Osteoblast (primary cell): ENCODE data around the gene ILF2. TPM values are rescaled to one million over a fixed set of nuclear protein-coding genes. Genes with fewer than 3 reads are reported as not detected.

Source experiments
- DNase-seq: peaks from one replicate; pipeline ENCODE4 v3.0.0; 2011; ENCODE audit warnings: low spot score, mixed read lengths; ENCODE audit not compliant: insufficient read length; ENCODE audit errors: missing footprints
- H2AFZ ChIP-seq: 2 replicates; pipeline ENCODE4 v1.6.0; 2011; ENCODE audit warnings: mild to moderate bottlenecking, low read length
- H3K27ac ChIP-seq: 2 replicates; pipeline ENCODE4 v1.5.1; 2011; ENCODE audit warnings: mild to moderate bottlenecking, low read depth, low read length, moderate library complexity
- H3K27me3 ChIP-seq: 2 replicates; pipeline ENCODE4 v1.6.0; 2012; ENCODE audit warnings: mild to moderate bottlenecking, control low read depth, inconsistent platforms, low read length, moderate library complexity; ENCODE audit not compliant: insufficient read depth
- H3K36me3 ChIP-seq: 2 replicates; pipeline ENCODE4 v1.5.1; 2011; ENCODE audit warnings: mild to moderate bottlenecking, low read length, control low read depth, moderate library complexity; ENCODE audit not compliant: insufficient read depth
- H3K4me1 ChIP-seq: 2 replicates; pipeline ENCODE4 v1.5.1; 2011; ENCODE audit warnings: mild to moderate bottlenecking, low read length, control low read depth, moderate library complexity; ENCODE audit not compliant: insufficient read depth
- H3K4me2 ChIP-seq: 2 replicates; pipeline ENCODE4 v1.6.0; 2011; ENCODE audit warnings: mild to moderate bottlenecking, low read length; ENCODE audit not compliant: insufficient read depth
- H3K4me3 ChIP-seq: fragments of 200-600 bp; sonication (generic); 3 replicates; pipeline ENCODE4 v1.5.1; 2012; ENCODE audit warnings: mild to moderate bottlenecking, low read length, inconsistent platforms; ENCODE audit not compliant: insufficient read depth
- H3K79me2 ChIP-seq: 2 replicates; pipeline ENCODE4 v1.6.0; 2012; ENCODE audit warnings: mild to moderate bottlenecking, low read length, control low read depth, inconsistent platforms; ENCODE audit not compliant: insufficient read depth
- H3K9me3 ChIP-seq: 2 replicates; pipeline ENCODE4 v1.5.1; 2011; ENCODE audit warnings: low read depth, low read length, control low read depth
- H4K20me1 ChIP-seq: 2 replicates; pipeline ENCODE4 v1.6.0; 2012; ENCODE audit warnings: mild to moderate bottlenecking, low read length, control low read depth; ENCODE audit not compliant: insufficient read depth
- CTCF ChIP-seq: IDR thresholded peaks from 2 replicates; pipeline ENCODE4 v1.5.1; 2011; ENCODE audit warnings: mild to moderate bottlenecking, low read depth, low read length, moderate library complexity; ENCODE audit errors: extremely low read depth
- small RNA-seq: library from RNA; depleted of rRNA; stranded (forward); fragments of <200 nt; gene quantifications from one replicate; pipeline ENCODE3, GENCODE V24; 2012
- total RNA-seq: library from RNA; depleted of rRNA; stranded (reverse); fragments of >200 nt; gene quantifications from 2 replicates; pipeline ENCODE4 v1.2.3, GENCODE V29; 2012

The ILF2 gene
- total RNA-seq, 1 donor, result 130 TPM

DNA sequence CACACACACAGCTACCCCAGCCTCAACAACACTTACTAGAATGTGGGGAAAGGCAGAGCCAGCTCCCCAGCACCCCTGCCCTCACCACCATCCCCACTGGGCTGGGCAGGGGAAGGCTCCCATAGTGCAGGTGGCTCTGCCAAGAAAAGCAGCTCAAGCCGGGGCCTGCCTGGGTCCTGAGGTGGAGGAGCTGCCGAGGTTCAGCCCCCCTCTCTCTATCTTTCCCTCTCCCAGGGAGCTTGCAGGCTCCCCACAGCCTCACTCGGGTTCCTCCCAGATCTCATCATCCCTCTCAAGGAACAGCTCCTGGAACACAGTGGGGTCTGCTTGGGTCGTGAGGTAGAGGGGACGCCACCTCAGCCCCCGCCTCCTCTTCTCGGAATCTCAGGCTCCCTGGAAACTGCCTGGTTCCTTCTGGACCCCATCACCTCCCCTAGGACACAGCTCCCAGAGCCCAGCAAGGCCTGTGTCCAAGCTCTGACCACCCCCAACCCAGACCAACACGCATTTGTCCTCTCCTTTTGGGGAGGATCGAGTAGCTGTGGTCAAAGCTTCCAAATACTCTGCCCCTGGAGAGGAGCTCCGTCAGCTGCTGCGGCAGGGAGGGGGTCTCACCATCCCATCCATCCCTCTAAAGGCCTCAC is 58.6 kb downstream of the ILF2 start:
- Histone ChIP-seq H3K27me3 (no peaks in the 10 kb centered on the region), H3K79me2 (peaks cover 60% of the 10 kb centered on the region), H4K20me1 (peaks cover 20% of the 10 kb centered on the region), H3K4me2 (peak overlapping the region; percentile 91), H3K27ac (peak overlapping the region; percentile 78), H3K4me3 (peak overlapping the region; percentile 88), H3K36me3 (peaks cover 7% of the 10 kb centered on the region), H3K4me1 (peaks cover 46% of the 10 kb centered on the region), H2AFZ (peak overlapping the region; percentile 43), H3K9me3 (no peaks in the 10 kb centered on the region)
- TF ChIP-seq CTCF, result no peak
- no peak for DNase-seq

Small RNA genes within 50 kb of the gene (small RNA-seq; reads per million reads assigned to genes)
- gene MIR8083, result not detected
- gene RN7SL372P, result not detected

Other genes starting within 250 kb of the ILF2 start
- gene S100A7, start 210.3 kb downstream of the ILF2 start, total RNA-seq, result not detected in 2 replicates
- gene S100A6, start 135.0 kb downstream of the ILF2 start, total RNA-seq, result 1,187 and 1,317 TPM in 2 replicates
- not detected in 2 replicates for gene S100A5, start 130.1 kb downstream of the ILF2 start, total RNA-seq
- 21.5 and 63.0 TPM in 2 replicates for gene S100A4, start 125.2 kb downstream of the ILF2 start, total RNA-seq
- gene S100A3, start 121.7 kb downstream of the ILF2 start, total RNA-seq, result 4.4 and 7.6 TPM in 2 replicates
- 1.8 and 2.1 TPM in 2 replicates for gene S100A2, start 105.1 kb downstream of the ILF2 start, total RNA-seq
- 160 and 190 TPM in 2 replicates for gene S100A16, start 57.9 kb downstream of the ILF2 start, total RNA-seq
- gene S100A14, start 54.7 kb downstream of the ILF2 start, total RNA-seq, result 0.36 TPM in 1 of 2 replicates, not detected in the other
- gene S100A13, start 43.5 kb downstream of the ILF2 start, total RNA-seq, result 121 and 165 TPM in 2 replicates
- 0.29 TPM in 1 of 2 replicates, not detected in the other for gene S100A1, start 42.6 kb downstream of the ILF2 start, total RNA-seq
- 38.9 and 40.9 TPM in 2 replicates for gene CHTOP, start 36.9 kb downstream of the ILF2 start, total RNA-seq
- 53.6 TPM in 2 replicates for gene SNAPIN, start 12.3 kb downstream of the ILF2 start, total RNA-seq
- under 0.01 TPM in 1 of 2 replicates, not detected in the other for gene NPR1, start 7.7 kb upstream of the ILF2 start, total RNA-seq
- gene INTS3, start 57.1 kb upstream of the ILF2 start, total RNA-seq, result 42.4 and 42.7 TPM in 2 replicates
- 9.4 and 13.8 TPM in 2 replicates for gene SLC27A3, start 104.4 kb upstream of the ILF2 start, total RNA-seq